GM20431 (cell line): ENCODE measurements around the gene TBC1D9.
"Not testable (repeated sequence)": the region's sequence is repeated elsewhere in the genome, so short reads cannot be mapped to it uniquely, and the experiment has no call there.

Experiments
- in situ Hi-C: fragments of 300-500 bp; cut with MseI, MboI; formaldehyde crosslinking; loops from one replicate; pipeline ENCODE4 v1.15.0; 2020; ENCODE audit warnings: low sequenced_read_pairs; ENCODE audit not compliant: unreplicated experiment

TBC1D9 gene

DNA sequence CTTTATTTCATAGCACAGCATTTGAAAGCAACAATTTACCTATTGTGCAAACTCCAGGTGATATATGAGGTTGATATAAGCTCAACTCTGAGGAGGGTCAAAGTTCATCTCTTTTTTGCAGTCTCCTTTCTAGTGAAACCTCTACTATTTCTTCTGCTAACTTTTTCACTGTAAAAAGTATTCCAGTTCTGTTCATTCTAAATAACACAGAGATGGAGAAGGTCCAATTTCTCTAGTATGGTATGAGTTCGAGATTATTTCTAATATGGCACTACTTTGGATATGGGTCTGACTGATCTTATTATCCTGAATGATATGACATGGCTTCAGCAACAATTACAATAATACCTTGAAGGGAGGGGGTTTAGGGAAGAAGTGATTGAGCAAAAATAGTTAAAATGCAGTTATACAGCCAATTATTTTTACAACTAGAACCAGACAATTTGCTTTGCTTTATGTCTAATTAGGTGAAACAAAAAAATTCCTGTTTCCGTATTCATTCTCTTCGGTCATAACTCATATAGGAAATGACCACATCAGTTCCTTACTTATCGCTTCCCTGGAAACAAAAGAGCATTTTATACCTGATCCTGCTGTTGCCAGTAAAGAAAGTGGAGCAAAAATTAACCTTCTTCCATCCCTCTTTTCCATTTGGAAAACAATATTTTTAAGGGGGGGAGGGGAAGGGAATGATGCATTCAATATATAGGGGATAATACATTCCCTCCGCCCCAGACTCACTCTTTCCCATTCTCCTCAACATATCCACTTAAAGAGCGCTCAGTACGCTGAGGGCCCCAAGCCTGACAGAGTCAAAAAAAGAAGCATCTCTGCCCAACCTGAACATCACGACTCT, 1.0 kb downstream of the TBC1D9 start:
- in situ Hi-C loops = no loop called here

DNA sequence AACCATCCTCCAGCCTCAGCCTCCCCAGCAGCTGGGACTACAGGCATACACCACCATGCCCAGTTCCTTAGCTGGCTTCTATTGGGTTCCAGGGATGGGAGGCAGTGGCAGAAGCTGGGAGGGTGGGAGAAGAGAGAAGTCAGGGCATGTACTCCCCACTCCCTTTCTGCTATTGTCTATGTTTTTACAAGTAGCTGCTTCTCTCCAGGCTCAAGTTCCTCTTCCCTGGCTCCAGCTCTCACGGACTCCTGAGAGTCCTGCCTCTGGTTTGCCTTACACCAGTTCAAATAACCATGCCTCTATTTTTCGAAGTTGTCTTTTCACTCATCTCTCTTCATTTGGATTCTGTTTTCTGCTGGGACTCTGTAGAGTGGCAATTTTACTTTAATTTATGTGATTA, 2.9 kb downstream of the TBC1D9 start:
- in situ Hi-C loops = no loop called here

DNA sequence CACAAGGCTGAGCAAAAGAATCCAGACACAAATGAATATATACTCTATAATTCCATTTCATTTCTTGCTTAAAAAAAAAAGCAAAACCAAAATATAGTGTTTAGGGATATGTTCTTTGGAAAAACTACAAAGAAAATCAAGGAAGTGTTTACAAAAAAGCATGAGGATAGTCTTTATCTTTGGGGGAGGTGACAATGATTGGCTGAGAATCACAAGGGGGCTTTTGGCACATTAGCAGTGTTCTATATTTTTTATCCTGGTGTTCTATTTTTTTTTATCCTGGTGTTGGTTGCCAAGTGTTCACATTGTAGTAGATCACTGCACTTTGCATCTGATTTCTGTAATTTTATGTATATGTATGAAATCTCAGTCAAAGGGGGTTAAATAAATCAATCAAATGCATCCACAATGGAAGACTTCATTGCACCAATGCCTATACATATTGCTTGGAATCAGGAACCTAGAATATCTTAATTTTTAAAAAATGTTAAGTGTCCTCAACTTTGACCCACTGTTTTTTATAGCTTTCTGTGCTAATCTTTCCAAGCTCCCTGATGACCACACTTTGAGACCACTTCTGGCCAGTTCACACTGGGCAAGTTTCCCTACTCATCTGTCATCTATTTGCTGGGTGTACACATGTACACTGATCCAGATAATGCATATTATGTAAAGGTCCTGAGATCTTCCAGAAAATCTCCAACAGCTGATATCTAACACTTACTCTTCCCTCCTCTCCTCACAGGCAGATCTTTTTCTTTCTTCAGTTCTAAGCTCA, 3.7 kb downstream of the TBC1D9 start:
- in situ Hi-C loops = no loop called here

DNA sequence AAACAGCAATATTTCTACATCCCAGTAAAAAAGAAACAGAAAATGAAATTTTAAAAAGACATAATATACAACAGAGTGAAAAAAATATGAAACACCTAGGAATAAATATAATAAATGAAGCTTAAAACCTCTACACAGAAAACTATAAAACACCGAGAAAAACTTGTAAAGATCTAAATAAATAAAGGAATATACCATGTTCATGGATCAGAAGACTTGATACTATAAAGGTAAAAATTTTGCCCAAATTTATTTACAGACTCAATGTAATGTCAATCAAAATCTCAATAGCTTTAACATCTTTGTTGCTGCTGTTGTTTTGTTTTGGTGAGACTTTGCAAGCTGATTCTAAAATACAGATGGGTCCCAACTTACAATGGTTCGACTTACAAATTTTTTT, 5.7 kb downstream of the TBC1D9 start:
- in situ Hi-C loops = no loop called here

DNA sequence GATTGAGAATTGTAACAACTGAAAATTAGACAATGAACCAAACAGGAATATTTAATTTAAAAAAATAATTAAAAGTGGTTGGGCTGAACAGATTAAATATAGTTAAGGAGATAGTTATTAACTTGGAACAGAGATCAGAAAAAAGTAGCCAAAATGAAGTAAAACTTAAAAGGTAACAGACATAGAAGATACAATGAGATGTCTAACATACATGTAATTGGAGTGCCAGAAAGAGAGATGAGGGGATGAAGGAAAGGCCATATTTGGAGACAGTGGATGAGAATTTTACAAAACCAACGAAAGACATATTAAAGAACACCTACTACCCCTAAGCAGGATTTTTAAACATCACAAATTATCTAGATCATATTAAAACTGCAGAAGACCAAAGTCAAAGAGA, 8.0 kb downstream of the TBC1D9 start:
- in situ Hi-C loops = no loop called here

DNA sequence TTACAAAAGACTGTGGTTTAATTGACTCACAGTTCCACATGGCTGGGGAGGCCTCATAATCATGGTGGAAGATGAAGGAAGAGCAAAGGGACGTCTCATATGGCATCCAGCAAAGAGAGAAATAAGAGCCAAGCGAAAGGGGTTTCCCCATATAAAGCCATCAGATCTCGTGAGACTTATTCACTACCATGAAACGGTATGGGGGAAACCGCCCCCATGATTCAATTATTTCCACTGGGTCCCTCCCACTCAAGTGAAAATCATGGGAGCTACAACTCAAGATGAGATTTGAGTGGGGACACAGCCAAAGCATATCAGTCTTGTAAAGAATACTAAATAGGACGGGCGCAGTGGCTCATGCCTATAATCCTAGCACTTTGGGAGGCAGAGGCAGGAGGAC, 9.6 kb downstream of the TBC1D9 start:
- in situ Hi-C loops = not testable (repeated sequence)

DNA sequence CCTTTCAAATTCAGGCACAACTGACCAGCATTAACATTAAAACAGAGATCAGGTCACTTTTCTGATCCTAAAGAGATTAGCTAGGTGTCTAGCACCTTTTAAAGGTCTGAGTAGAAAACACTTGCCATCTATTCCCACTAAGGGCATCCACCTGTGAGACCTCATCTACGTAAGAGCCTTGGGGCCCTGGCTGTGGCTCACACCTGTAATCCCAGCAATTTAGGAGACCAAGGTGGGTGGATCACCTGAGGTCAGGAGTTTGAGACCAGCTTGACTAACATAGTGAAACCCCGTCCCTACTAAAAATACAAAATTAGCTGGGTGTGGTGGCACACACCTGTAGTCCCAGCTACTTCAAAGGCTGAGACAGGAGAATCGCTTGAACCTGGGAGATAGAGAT, 11.8 kb downstream of the TBC1D9 start:
- in situ Hi-C loops = no loop called here

DNA sequence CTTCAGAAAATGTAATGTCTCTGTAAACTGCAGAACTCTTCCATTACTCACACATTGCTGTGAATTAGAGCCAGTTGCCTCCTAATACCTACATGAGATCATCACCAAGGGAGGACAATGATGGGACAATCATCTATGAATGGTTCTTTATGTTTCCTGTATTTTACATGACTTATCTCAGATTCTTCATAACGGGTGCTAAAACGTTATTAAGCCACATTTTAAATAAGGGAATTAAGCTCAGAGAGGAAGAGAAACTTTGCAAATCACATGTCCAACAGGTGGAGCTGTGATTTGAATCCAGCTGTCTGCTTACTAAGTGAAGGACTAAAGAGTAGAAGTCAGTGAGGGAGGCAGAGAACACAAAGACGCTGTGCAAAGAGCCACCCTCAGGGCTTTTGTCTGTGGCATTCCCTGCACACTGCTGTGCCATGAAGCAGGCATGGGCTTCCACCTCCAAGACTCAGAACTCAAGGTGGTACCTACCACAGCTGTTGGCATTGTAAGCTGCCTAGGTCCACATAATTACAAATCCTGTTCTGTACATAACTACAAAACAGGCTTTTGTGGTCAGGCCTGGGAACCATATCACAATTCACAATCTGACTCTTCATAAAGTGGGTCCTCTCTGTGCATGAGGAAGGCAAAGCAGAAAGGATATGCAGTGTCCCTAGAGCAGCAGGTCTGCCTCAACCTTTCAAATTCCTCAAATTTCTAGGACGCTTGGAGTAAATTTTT, 12.8 kb downstream of the TBC1D9 start:
- in situ Hi-C loops = no loop called here

DNA sequence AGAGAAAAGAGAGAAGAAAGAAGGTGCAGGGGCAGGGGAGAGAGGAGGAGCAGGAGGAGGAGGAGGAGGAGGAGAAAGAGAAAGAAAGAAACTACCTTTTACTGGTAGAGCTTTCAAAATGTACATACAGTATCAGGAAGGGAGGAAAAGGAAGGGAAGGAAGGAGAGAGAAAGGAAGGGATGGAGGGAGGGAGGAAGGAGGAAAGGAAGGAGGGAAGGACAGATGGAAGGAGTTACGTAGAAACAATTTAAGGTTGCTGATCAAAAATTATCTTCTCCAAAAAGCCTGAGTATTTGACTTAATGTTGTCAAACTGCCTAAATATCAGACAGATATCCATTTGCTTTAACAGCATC, 13.4 kb downstream of the TBC1D9 start:
- in situ Hi-C loops = no loop called here

DNA sequence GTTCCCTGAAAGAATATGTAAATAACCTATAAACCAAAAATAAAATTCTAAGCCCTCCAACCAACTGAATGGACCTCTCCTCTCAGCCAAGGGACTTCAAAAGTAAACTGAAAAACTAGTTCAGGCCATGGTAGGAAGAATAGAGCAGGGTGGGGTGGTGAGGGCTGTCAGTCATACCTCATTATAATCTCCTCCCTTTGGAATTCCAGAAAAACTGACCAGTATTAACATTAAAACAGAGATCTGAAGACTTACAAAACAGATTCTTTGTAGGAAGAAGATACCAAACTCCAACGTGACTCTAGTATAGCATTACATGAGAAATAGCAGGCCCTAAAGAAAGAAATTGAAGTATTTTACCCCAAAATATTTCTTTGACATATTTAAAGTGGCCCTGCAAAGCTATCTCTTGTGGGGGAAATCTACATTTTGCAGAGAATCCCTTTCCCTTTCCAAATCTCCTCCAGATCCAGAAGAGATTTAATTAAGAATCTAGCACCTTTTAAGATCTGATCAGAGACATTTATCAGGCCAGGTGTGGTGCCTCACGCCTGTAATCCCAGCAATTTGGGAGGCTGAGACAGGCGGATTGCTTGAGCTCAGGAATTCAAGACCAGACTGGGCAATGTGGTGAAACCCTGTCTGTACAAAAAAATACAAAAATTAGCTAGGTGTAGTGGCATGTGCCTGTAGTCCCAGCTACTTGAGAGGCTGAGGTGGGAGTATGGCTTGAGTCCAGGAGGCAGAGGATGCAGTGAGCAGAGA, 15.1 kb downstream of the TBC1D9 start:
- in situ Hi-C loops = no loop called here

DNA sequence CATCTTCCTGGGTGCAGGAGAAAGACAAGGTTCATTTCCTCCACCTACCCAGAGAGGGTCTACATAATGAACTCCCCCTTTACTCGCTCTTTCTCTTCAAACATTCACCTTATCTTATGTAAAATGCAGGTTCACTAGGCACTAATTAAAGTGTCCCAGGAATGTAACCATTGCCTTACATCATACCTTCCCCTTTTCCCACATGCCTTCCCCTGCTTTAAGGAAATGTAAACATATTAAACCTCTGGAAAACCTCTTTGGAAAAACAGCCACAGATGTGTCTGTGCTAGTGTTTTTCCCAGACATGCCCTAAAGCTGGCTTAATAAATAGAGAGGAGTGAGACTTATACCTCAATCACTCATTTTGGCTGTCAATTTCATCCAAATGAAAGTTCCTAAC, 15.8 kb downstream of the TBC1D9 start:
- in situ Hi-C loops = no loop called here

DNA sequence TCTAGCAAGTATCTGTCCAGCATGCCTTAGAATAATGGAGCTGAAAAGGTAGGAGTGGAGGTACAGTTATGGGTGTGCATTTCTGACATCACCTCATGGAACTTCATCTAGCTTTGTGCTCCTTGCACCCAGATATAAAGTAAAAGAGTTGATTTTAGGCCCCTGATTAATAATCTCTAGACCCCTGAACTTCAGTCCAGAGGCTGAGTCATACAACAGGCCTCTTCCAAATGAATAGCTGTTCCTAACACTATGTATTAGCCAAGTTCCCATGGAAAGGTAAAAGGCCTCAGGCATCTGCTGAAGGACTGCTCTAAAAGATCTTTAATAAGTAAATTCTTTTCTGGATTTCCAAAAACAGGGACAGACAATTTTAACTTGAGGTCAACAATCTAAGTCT, 16.2 kb downstream of the TBC1D9 start:
- in situ Hi-C loops = no loop called here

DNA sequence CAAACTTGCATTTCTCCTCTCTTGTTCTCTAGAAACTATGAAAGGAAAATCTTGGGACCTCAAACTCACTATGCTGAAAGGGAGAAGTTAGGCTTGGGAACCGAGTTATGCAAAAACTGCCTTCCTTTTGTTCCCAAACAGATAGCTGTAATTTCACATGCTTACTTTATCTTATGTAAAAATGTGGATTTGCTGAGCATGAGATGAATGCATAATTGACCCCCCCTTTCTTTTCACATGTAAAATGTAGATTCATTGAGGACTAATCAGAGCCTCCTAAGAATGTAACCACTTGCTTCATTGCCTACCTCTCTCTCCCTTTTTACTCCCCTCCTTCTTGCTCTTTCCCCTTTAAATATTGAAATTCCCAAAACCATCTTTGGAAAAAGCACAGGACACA, 18.0 kb downstream of the TBC1D9 start:
- in situ Hi-C loops = no loop called here

DNA sequence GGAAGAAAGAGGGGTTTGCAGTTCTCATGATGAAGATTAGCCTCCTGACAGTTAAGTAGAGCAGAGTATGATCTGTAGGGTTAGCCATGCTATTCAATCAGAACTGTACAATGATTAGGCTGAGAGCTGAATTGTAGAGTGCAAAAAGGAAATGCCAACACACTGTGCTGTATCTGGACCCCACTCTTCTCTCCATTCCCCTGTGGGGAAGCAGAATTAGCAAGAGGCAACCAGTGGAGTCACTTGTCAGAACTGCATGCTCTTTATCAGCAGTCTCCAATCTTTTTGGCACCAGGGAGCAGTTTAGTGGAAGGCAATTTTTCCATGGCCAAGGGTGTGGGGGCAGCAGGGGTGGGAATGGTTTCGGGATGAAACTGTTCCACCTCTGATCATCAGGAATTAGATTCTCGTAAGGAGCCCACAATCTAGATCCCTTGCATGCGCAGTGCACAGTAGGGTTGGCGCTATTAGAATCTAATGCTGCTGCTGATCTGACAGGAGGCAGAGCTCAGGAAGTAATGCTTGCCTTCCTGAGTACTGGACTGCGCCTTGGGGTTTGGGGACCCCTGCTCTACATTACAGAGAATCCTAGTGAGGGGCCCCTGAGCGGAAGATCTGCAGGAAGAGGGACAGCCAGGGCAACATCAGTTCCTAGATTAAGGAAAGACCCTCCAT, 19.4 kb downstream of the TBC1D9 start:
- in situ Hi-C loops = no loop called here

DNA sequence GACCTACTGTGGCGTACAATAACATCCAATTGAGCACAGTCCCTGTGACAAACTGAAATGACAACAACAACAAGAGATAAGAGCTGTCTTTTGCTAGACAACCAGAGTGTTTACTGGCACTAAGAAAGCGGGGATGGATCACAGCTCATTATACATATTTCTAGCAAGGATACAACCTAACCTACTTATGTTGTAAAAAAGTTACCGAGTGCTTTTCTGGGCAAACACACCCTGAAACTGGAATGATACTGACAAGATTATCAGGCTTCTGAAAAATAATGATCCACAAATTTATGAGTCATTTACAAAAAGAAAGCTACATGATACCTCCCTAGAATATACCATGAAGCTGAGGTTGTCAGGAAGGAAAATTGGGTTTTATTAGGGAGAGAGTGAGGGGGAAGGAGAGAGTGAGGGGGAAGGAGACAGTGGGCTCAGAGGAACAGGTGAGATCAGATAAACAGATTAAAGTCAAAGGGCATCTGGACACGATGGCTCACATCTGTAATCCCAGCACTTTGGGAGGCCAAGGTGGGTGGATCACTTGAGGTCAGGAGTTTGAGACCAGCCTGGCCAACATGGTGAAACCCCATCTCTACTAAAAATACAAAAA, 20.3 kb downstream of the TBC1D9 start:
- in situ Hi-C loops = no loop called here

DNA sequence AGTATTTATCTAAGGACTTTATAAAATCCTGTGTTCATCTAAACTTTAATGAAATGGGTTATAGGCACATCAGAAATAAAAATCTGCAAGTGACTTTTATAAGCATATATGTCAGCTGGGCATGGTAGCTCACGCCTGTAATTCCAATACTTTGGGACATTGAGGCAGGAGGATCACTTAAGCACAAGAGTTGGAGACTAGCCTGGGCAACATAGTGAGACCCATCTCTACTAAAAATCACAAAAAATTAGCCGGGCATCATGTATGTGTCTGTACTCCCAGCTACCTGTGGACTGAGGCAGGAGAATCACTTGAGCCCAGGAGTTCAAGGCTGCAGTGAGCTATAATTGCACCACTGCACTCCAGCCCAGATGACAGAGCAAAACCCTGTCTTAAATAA, 20.9 kb downstream of the TBC1D9 start:
- in situ Hi-C loops = no loop called here

DNA sequence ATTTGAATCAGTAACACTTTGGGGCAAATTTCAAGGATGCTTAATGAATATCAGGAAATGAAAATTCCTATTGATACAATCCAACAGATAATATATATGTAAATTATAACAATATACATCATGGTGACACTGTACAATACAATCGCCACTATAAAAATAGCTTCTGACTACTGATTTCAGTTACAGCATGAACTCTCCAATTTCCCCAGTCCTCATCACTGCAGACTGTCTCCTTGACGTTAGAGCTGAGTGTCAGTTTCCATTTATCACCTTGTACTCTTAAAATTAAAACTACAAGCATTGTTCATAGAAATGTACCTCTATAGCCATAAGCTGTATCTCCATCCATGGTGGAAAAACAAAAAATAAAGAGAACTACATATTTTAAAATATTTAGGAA, 23.4 kb downstream of the TBC1D9 start:
- in situ Hi-C loops = no loop called here

DNA sequence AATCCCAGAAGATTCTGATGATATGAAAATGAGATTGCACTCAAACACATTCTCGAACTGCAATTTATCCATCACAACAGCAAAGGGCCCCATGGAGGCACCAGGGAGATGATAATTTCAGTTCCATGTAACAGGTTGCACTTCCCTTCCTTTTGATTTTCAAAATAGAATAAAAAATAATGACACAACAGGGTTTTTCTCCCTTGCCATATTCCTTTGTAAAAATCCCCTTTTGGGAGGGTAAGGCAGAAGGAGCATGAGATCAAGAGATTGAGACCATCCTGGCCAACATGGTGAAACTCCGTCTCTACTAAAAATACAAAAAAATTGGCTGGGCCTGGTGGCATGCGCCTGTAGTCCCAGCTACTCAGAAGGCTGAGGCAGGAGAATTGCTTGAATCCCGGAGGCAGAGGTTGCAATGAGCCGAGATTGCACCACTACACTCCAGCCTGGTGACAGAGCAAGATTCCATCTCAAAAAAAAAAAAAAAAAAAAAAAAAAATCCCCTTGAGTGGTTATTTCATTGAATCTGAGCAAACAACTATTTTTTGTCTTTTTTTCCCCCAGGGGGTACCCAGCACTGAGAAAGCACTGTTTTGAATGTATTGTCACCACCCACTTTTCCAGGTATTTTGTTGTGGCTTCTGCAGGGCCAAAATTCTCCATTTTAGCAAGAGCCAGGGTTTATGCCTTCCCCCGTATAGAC, 26.7 kb downstream of the TBC1D9 start:
- in situ Hi-C loops = no loop called here
